Activated CD4-positive, alpha-beta T cell treated with anti-CD3 and anti-CD28 coated beads, Interleukin-2, amount 50 U/mL, for 16 hours (primary cell): ENCODE data around the gene NOL11.
"Not testable (repeated sequence)": the region's sequence is repeated elsewhere in the genome, so short reads cannot be mapped to it uniquely, and the experiment has no call there.

Experiments
- DNase-seq: peaks from one replicate; pipeline ENCODE4 v3.0.0-alpha.2; 2020

Gene NOL11

GRCh38 chr17:67717624-67718324 is at the start of gene NOL11:
NOL11 (plus strand) TSS chr17:67717936; CDS start chr17:67717948, 12 bp downstream.
- peak; percentile 100 for DNase-seq

- no peak for DNase-seq
Measured at GRCh38 chr17:67671493-67671892, 46.2 kb upstream of the NOL11 start.

GRCh38 chr17:67672592-67673335 is 45.0 kb upstream of the NOL11 start:
- DNase-seq, result no peak

GRCh38 chr17:67675481-67675880 is 42.3 kb upstream of the NOL11 start:
- no peak for DNase-seq

- no peak for DNase-seq
Measured at GRCh38 chr17:67676305-67676704, 41.4 kb upstream of the NOL11 start.

- DNase-seq, result no peak
Measured at GRCh38 chr17:67678414-67678813, 39.3 kb upstream of the NOL11 start.

GRCh38 chr17:67679225-67679624 is 38.5 kb upstream of the NOL11 start:
- DNase-seq, result no peak

- DNase-seq, result no peak
Measured at GRCh38 chr17:67679721-67680120, 38.0 kb upstream of the NOL11 start.

- no peak for DNase-seq
Measured at GRCh38 chr17:67680445-67681224, 37.1 kb upstream of the NOL11 start.

GRCh38 chr17:67682196-67682595 is 35.5 kb upstream of the NOL11 start:
- DNase-seq, result no peak

GRCh38 chr17:67685351-67685750 is 32.4 kb upstream of the NOL11 start:
- DNase-seq, result no peak

GRCh38 chr17:67686241-67686640 is 31.5 kb upstream of the NOL11 start:
- DNase-seq, result no peak

- DNase-seq, result no peak
Measured at GRCh38 chr17:67687511-67687910, 30.2 kb upstream of the NOL11 start.

GRCh38 chr17:67689534-67690177 is 28.1 kb upstream of the NOL11 start:
- DNase-seq, result peak; percentile 62

GRCh38 chr17:67693811-67694210 is 23.9 kb upstream of the NOL11 start:
- DNase-seq, result no peak

- no peak for DNase-seq
Measured at GRCh38 chr17:67696347-67696746, 21.4 kb upstream of the NOL11 start.

GRCh38 chr17:67696853-67697498 is 20.8 kb upstream of the NOL11 start:
- no peak for DNase-seq

- DNase-seq, result no peak
Measured at GRCh38 chr17:67700037-67700724, 17.6 kb upstream of the NOL11 start.

- DNase-seq, result no peak
Measured at GRCh38 chr17:67700725-67701119, 17.0 kb upstream of the NOL11 start.

- not testable (repeated sequence) for DNase-seq
Measured at GRCh38 chr17:67702861-67703260, 14.9 kb upstream of the NOL11 start.

GRCh38 chr17:67707442-67707841 is 10.3 kb upstream of the NOL11 start:
- DNase-seq, result no peak

- DNase-seq, result no peak
Measured at GRCh38 chr17:67708378-67708777, 9.4 kb upstream of the NOL11 start.
